GM18870 (cell line): ENCODE data around the gene POTEH.
"Not testable (repeated sequence)": the region's sequence is repeated elsewhere in the genome, so short reads cannot be mapped to it uniquely, and the experiment has no call there.

Experiments
- ATAC-seq: cut with Tn5 transposase; IDR thresholded peaks from one replicate; pipeline ENCODE4 v1.9.1; 2021; ENCODE audit warnings: moderate library complexity; ENCODE audit not compliant: unreplicated experiment

The POTEH gene

GRCh38 chr22:15734411-15734810, 44.6 kb downstream of the POTEH start:
- not testable (repeated sequence) for ATAC-seq

GRCh38 chr22:15738157-15738908, 48.5 kb downstream of the POTEH start:
- ATAC-seq: not testable (repeated sequence)

- not testable (repeated sequence) for ATAC-seq
Observed at GRCh38 chr22:15738909-15739391, 49.1 kb downstream of the POTEH start.

GRCh38 chr22:15747636-15748323, 58.0 kb downstream of the POTEH start:
- not testable (repeated sequence) for ATAC-seq

GRCh38 chr22:15749181-15749970, 59.5 kb downstream of the POTEH start:
- not testable (repeated sequence) for ATAC-seq

GRCh38 chr22:15759443-15760097, 69.7 kb downstream of the POTEH start:
- not testable (repeated sequence) for ATAC-seq

GRCh38 chr22:15760388-15761150, 70.7 kb downstream of the POTEH start:
- ATAC-seq: not testable (repeated sequence)

GRCh38 chr22:15761151-15761777, 71.4 kb downstream of the POTEH start:
- not testable (repeated sequence) for ATAC-seq

- ATAC-seq: not testable (repeated sequence)
Observed at GRCh38 chr22:15763559-15763958, 73.7 kb downstream of the POTEH start.
